GM19438 (cell line): Measurements from ENCODE around the gene ASTN2.

ENCODE experiments used
- ATAC-seq: cut with Tn5 transposase; IDR thresholded peaks from one replicate; pipeline ENCODE4 v1.9.1; 2021; ENCODE audit warnings: low read depth; ENCODE audit not compliant: unreplicated experiment

The ASTN2 gene

GRCh38 chr9:117187498-117187897 lies 227.4 kb downstream of the ASTN2 start:
- no peak for ATAC-seq

DNA sequence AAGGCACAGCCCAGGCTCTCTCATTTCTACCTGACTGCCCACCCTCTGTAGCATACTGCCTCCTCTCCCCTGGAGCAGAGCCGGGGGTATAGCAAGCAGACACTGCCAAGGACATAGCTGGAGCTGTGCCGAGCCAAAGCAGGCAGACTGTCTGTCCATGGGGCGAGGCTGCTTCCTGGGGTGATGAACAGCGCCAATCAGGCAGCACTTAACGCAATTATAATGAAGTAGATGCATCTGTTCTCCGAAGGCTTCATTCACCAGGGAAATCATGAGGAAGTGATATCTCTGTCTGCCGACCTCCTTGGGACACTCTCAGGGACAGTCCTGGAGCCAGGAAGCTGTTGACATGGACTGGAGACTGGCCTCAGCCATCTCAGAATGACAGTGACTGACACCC lies 230.7 kb downstream of the ASTN2 start:
- ATAC-seq: no peak

- ATAC-seq: no peak
Observed at GRCh38 chr9:117182046-117182445, 232.8 kb downstream of the ASTN2 start.

DNA sequence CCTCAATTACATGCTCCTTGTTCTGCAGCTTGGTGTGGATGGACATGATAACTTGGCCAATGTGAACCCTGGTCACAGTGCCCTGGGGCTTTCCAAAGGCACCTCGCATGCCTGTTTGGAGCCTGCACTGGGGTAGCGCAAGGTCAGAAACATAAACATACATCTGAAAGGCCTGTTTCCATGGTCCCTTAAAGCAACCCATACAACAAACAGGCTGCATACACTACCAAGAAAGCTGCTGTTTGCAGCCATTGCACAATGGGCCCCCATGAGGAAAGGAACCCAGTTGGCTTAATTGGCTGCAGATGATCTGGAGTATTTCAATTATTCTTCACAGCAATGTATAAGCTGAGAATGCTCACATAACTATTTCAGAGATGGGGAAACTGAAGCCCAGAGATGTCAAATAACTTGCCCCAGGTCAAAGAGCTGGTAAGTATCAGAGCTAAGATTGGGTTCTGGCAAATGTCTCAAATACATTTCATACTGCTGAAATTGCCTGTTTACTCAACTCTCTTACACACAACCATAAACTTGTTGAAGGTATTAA lies 233.9 kb downstream of the ASTN2 start:
- no peak for ATAC-seq

DNA sequence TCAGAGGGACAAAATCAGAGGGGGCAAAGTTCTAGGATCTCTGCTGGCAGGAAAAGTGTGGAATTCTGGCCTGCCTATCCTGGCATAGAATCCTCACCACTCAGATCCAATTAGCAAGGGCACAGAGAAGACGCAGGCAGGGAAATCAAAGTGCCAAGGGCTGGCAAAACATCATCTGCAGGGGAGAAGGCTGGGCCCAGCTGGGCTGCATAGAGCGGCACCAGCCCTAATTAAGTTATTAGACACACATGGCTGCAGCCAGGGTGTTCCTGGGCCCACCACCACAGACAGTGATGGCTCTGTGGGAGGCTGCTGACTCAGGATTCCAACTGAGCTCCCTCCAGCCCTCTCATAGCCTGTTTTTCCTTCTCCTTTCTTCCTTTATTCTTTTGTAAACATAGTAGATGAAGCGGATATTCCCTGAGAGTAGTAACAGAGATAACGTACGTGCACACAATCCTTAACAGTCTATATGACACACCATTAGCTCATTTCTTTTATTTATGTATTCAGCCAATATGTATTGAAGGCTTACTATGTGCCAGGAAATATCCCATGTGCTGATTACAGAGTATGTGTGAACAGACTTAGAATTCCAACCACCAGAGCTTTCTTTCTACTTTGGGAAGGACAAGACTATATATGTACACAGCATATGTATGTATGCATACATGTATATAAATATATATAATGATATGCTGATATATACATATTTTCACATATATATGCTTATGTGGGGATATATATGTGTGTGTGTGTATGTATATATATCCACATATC lies 236.1 kb downstream of the ASTN2 start:
- no peak for ATAC-seq

DNA sequence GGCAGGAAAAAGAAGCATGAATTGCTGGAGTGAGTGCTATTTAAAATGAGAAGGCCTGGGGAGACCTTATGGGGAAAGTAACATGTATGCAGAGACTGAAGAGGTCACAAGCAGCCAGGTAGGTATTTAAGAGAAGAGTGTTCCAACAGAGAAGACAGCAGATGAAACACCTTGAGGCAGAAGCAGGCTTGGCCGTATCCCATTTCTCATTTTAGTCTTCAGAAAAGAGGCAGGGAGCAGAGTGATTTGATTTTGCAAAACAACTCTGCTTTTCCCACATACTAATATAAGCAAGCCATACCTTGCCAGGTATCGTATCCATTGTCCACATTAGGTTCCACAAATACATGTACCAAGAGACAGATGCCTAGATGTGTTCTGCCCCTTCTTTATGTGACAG lies 244.3 kb downstream of the ASTN2 start:
- ATAC-seq: no peak

GRCh38 chr9:117169089-117169621 lies 245.7 kb downstream of the ASTN2 start:
- ATAC-seq: no peak

DNA sequence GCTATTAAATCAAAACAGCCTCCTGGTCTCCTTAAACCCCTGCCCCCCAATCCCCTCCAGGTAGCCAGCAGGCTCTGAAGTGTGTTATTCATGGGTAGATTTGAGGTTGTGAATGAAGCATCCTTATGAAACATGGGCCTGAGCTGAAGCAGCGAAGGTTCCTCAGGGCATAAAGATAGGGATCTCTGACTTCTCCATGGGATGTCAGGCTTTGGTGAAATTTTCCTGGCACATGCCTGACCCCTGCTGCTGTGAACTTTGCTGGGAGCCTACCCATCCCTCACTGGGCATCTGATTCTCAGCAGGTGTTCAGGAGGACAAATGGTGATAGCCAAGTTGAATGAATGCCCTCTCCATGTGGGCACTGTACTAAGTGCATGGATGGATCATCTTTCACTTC lies 250.3 kb downstream of the ASTN2 start:
- no peak for ATAC-seq

DNA sequence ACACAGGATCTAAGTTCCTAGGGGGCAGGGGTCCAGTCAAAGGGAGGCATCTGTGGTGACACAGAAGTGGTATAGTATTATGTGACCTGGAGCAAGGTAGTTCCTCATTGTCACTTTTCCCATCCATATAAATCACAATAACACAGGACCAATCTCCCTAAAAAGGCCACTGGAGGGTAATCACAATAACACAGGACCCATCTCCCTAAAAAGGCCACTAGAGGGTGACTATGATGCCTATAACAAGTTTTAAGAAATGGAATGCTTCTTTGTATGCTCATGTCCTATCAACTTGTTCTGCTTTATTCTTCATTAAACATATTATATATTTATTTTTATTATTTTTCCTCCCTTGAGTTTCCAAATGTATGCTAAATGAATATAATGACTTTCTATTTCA lies 254.6 kb downstream of the ASTN2 start:
- no peak for ATAC-seq

DNA sequence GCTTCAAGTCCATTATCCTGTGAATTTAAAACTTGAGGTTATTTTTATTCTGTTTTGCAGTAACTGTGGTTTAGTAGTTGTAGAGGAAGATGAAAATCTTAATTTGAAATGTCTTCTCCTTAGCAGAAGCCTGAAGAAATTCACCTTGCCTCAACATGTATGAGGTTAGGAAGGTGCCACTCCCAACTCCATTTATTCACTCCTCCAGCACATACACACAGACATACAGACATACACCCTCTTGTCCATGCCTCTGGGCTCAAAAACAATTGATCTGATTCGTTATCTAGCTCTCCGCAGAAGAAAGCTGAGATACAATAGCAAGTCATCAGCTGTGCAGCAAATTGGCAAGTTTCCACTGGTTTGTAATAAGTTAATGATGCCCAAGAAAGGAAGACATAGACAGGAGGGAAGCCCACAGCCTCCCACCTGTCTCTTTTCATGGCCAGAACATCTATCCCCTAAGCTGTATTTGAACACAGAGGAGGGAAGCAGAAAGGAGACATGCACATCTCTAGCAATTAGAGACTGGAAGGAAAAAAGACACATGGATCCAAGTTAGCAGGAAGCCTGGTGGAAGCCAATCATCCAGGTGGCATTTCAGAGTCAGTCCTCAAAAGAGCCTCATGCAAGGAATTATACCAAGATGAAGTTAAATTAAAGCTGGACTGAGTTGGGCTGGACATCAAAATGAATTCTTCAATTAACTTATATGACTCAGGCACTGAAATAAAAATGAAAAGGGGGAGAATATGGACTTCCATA lies 257.9 kb downstream of the ASTN2 start:
- ATAC-seq: no peak

DNA sequence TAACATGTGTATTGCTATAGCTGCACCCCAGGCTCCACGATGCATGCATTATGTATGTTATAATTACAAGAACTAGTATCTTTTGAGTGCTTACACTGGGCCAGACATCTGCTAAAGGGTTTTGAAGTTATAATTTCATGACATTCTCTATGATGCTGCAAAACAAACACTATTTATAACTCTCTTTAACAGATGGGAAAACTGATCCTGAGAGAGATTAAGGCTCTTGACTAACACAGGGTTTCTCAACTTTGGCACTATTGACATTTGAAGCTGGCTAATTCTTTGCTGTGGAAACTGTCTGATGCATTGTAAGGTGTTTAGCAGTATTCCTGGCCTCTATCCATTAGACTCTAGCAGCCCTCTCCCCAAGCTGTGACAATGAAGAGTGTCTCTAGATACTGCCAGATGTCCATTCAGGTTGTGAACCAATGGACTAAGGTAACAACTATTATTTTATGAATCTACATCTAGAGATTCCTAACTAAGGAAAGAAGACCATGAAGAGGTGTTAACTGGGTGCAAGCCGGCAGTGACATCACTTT lies 258.6 kb downstream of the ASTN2 start:
- no peak for ATAC-seq

DNA sequence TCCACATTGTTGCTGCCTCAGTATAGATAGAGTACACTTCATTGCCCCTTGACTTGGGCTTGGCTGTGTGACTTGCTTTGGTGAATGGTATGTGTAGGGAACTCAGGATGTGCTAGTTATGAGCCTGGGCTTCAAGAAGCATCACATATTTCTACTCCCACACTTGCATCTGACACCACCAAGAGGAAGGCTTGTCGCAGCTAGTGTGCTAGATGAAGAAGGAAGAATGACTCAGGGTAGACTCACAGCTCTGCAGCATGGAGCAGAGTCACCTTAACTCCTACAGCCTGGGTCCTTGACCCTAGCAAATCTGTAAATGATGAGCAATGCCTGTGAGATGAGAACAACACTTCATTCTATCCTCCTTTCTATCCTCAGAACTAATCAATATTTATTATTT lies 261.8 kb downstream of the ASTN2 start:
- ATAC-seq: no peak

DNA sequence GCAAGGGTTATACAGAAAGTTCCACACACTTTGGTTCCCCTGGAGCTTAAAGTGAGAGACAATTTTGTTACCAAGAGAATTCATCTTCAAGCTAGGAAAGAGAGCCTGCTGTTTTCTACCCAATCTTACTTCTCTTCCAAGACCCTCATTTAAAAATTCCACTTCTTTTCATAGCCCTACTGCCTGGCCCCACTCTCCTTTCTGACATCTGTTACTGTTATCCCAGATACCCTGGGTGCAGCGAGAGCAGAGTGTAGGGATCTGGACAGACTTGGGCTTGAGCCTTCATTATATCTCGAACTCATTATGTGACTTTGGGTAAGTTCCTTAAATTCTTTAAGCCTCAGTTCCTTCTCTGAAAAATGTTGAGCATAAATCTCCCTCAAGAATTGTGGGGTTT lies 263.1 kb downstream of the ASTN2 start:
- ATAC-seq: no peak

GRCh38 chr9:117149996-117150395 lies 264.9 kb downstream of the ASTN2 start:
- no peak for ATAC-seq

- ATAC-seq: no peak
Observed at GRCh38 chr9:117145811-117146490, 268.9 kb downstream of the ASTN2 start.

DNA sequence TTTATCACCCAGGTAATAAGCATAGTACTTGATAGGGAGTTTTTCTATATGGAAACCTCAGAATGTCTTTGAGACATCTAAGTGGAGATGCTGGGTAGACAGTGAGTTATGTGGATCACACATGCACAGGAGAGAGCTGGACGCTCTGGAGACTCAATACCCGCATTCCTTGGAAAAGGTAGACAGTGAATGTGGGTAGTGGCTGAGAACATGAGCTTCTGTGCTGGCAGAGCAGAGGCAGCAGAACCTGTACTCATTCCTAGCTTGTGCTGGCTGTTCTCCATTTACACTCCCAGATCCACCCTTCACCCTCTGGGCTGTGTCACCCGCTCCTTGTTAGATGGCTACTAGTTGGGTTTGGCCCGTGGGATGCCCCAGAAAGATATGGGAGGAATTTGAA lies 269.8 kb downstream of the ASTN2 start:
- no peak for ATAC-seq

DNA sequence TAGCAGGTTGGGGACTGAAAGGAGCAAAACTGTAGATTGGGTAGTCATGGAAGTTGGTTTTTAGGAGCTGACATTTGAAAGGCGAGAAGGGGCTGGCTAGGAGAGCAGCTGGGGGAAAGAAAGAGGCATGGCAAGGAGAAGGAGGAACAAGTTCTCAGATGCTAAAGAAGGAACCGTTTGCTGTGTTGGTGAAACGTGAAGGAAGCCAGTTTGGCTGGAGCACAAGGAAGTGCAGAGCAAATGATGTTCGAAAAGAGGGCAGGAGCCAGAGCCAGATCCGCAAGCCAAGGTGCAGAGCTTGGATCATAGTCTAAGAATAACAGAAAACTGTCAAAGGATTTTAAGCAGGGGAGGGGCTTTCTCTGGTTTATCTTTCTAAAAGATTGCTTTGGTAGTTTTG lies 276.6 kb downstream of the ASTN2 start:
- no peak for ATAC-seq

- no peak for ATAC-seq
Observed at GRCh38 chr9:117136461-117136860, 278.4 kb downstream of the ASTN2 start.

GRCh38 chr9:117135501-117136098 lies 279.3 kb downstream of the ASTN2 start:
- ATAC-seq: no peak

DNA sequence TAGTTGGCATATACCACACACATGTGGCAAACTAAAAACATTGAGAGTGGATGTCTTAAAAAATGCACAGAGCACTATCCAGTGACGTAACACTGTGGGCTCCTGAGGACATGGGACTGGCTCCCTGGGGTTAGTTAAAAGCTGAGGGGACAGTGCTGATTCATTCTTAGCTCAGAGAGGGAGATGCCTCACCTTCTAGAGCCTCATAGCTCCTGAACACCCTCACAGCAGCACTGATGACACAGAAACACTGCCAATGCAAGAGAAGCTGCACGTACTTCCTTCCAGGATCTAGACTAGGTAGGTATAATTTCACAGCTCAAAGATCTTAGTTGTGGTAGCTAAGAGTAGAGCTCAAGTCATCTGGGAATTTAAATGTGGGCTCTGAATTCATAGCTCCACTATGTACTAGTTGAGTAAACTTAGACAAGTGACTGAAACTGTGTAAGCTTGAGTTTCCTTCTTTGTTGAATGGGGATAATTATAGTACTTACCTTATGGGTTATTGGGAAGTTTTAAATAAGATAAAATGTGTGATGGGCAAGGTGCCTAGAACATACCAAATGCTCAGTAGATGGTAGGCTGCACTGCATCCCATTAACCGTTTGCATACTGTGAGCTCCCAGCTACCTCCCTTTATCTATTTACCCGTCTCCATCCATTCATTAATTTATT lies 279.9 kb downstream of the ASTN2 start:
- no peak for ATAC-seq
